Nucleus accumbens (tissue), 56 donors: Measurements from ENCODE around the gene SKOR1.

Experiments
- DNase-seq, 56 donors: peaks; one replicate each; lab custom pipeline; 2025; lab: John Stamatoyannopoulos, UW

Gene SKOR1

GRCh38 chr15:67816668-67817067 lies 8.6 kb upstream of the SKOR1 start:
- DNase-seq, result no peak

DNA sequence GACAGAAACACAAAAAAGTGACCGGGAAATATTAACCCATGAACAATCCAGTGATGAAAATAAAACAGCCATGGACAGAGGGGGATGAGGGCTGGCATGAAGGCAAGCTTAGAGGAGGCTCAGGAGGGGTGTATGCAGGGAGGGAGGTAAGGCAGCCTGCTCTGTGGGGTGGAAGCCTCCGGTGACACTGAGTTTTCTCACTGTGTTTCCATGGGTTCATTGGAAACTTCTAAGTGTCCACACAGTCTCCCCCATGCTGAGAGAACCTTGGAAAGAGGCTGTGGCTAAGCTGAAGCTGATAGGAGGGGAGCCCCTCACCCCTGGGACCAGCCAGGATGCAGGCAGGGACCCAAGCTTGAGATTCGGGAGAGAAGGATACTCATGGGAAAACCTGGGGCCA lies 6.8 kb upstream of the SKOR1 start:
- DNase-seq, result no peak

GRCh38 chr15:67819636-67820035 lies 5.7 kb upstream of the SKOR1 start:
- DNase-seq, result no peak

- no peak for DNase-seq
Measured at GRCh38 chr15:67820122-67820991, 5.0 kb upstream of the SKOR1 start.

- peak in 3 of 56 donors; percentile 7 to 32 (median 18) for DNase-seq
Measured at GRCh38 chr15:67820992-67821783, 4.1 kb upstream of the SKOR1 start.

GRCh38 chr15:67821784-67822440 lies 3.4 kb upstream of the SKOR1 start:
- no peak for DNase-seq

- DNase-seq, result no peak
Measured at GRCh38 chr15:67822537-67823313, 2.6 kb upstream of the SKOR1 start.

DNA sequence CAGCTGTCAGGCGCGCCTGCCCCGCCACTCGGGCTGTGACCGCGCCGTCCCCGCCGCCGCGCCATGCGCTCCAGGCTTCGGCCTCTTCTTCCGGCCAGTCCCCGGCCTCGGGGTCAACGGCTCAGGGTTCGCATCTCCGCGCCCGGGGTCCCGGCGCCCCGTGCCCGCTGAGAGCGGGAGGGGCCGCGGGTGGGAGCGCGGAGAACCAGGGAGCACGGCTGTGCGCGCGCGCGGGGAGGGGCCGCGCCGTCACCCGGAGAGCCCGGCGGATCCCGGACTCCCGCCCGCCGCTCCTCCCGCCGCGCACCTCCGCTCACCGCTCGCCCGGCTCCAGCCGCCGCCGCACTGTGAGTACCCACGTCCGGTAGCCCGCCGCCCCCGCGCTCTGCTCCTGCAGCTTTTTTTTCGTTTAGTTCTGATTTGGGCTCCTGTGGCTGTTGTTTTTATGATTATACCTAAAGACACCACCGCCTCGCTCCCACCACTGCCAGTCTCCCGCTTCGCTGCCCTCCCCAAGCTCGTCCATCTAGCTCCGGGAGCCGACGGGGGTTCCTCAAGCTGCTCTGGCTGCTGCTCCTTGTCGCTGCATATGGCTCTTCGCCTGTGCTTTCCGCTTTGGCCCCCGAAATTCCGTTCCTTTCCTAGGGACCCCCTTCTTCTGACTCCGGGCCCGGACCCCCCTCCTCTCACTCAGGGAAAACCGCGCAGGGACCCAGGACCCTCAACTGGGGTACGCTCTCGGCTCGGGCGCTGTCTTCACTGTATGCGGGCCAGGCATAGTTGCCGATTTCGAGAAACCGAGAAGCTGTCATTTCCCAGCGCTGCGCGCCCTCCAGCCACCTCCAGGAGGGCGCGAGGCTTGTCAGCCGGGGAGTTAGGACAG lies 1.8 kb upstream of the SKOR1 start:
- no peak for DNase-seq

- no peak for DNase-seq
Measured at GRCh38 chr15:67824197-67824968, 926 bp upstream of the SKOR1 start.

DNA sequence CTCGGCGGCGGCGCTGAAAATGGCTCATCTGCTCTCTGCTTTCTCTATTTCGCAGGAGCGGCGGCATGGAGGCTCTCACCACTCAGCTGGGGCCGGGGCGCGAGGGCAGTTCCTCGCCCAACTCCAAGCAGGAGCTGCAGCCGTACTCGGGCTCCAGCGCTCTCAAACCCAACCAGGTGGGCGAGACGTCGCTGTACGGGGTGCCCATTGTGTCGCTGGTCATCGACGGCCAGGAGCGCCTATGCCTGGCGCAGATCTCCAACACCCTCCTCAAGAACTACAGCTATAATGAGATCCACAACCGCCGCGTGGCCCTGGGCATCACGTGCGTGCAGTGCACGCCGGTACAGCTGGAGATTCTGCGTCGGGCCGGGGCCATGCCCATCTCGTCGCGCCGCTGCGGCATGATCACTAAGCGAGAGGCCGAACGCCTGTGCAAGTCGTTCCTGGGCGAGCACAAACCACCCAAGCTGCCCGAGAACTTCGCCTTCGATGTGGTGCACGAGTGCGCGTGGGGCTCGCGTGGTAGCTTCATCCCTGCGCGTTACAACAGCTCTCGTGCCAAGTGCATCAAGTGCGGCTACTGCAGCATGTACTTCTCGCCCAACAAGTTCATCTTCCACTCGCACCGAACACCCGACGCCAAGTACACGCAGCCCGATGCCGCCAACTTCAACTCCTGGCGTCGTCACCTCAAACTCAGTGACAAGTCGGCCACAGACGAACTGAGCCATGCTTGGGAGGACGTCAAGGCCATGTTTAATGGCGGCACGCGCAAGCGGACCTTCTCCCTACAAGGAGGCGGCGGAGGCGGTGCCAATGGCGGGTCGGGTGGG lies 790 bp downstream of the SKOR1 start:
- no peak for DNase-seq

DNA sequence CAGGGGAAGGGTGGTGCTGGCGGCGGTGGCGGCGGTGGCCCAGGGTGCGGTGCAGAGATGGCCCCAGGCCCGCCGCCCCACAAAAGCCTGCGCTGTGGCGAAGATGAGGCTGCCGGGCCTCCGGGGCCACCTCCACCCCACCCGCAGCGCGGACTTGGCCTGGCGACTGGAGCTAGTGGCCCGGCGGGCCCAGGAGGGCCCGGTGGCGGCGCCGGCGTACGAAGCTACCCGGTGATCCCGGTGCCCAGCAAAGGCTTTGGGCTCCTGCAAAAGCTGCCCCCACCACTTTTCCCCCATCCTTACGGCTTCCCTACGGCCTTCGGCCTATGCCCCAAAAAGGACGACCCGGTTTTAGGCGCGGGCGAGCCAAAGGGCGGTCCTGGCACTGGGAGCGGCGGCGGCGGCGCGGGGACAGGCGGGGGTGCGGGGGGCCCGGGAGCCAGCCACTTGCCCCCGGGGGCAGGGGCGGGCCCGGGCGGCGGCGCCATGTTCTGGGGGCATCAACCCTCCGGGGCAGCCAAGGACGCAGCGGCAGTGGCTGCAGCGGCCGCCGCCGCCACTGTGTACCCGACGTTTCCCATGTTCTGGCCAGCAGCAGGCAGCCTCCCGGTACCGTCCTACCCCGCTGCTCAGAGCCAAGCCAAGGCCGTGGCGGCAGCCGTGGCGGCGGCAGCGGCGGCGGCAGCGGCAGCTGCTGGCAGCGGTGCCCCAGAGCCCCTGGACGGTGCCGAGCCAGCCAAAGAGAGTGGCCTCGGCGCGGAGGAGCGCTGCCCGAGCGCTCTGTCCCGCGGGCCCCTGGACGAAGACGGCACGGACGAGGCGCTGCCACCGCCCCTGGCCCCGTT lies 1.6 kb downstream of the SKOR1 start:
- no peak for DNase-seq

- DNase-seq, result no peak
Measured at GRCh38 chr15:67827562-67828277, 2.4 kb downstream of the SKOR1 start.

GRCh38 chr15:67828278-67828968 lies 3.1 kb downstream of the SKOR1 start:
- no peak for DNase-seq

GRCh38 chr15:67828969-67829646 lies 3.8 kb downstream of the SKOR1 start:
- no peak for DNase-seq
